ENCODE data around the gene MRPS10.

DNA sequence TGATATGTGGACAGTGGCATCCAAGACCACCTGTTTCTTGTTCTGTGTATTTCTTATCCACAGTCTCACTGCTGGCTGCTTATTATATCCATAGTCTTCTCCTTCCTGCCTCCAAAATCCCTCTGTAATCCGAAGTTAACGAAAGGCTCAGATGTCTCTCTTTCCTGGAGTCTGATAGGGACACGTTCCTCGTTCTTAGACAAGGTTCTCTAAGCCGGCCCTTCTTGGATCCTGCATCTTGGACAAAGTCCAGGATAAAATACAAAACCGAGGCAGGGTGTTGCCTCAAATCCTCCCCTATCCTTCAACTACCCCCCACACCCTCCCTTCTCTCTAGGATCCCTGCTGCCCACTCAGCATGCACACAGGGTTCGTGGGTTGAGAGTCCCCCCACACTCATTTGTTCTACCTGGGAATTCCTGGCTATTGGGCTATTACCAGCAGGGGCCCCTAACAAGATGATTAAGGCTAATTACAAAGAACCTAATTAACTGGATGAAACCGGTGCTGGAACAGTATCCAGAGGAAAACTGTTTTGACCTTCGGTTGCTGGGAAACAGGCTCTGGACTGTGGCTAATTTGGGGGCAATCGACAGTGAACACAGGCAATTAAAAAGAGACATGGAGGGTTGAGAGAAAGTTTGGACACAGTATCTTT is 32.7 kb upstream of the MRPS10 start:
- TF ChIP-seq FOSL2 (IDR thresholded peaks at IDR 0.05) (no peak), FOSL2 (CRISPR knock-in tag; IDR thresholded peaks at IDR 0.05) (no peak), KDM1A (IDR thresholded peaks at IDR 0.05; ENCODE audit: low read depth) (no peak), MYC (IDR thresholded peaks at IDR 0.05; ENCODE audit: borderline replicate concordance, low read length) (no peak), CEBPB (IDR thresholded peaks at IDR 0.05) (no peak), RFX5 (IDR thresholded peaks at IDR 0.05) (no peak), CHD4 (IDR thresholded peaks at IDR 0.05; ENCODE audit: borderline replicate concordance) (no peak), POLR2A (IDR thresholded peaks at IDR 0.05; ENCODE audit: low read length) (no peak), EP300 (IDR thresholded peaks at IDR 0.05) (no peak), HOXA7 (CRISPR knock-in tag; IDR thresholded peaks at IDR 0.05) (no peak), MAFK (IDR thresholded peaks at IDR 0.05; ENCODE audit: partially characterized antibody) (no peak), POLR2AphosphoS2 (conservative IDR thresholded peaks at IDR 0.05; ENCODE audit: low read length) (no peak)
- TF ChIP-seq, protein P1, sequence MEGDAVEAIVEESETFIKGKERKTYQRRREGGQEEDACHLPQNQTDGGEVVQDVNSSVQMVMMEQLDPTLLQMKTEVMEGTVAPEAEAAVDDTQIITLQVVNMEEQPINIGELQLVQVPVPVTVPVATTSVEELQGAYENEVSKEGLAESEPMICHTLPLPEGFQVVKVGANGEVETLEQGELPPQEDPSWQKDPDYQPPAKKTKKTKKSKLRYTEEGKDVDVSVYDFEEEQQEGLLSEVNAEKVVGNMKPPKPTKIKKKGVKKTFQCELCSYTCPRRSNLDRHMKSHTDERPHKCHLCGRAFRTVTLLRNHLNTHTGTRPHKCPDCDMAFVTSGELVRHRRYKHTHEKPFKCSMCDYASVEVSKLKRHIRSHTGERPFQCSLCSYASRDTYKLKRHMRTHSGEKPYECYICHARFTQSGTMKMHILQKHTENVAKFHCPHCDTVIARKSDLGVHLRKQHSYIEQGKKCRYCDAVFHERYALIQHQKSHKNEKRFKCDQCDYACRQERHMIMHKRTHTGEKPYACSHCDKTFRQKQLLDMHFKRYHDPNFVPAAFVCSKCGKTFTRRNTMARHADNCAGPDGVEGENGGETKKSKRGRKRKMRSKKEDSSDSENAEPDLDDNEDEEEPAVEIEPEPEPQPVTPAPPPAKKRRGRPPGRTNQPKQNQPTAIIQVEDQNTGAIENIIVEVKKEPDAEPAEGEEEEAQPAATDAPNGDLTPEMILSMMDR (IDR thresholded peaks at IDR 0.05): no peak
- TF ChIP-seq, protein P2, sequence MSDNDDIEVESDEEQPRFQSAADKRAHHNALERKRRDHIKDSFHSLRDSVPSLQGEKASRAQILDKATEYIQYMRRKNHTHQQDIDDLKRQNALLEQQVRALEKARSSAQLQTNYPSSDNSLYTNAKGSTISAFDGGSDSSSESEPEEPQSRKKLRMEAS (IDR thresholded peaks at IDR 0.05): no peak
- TF ChIP-seq, protein P3, sequence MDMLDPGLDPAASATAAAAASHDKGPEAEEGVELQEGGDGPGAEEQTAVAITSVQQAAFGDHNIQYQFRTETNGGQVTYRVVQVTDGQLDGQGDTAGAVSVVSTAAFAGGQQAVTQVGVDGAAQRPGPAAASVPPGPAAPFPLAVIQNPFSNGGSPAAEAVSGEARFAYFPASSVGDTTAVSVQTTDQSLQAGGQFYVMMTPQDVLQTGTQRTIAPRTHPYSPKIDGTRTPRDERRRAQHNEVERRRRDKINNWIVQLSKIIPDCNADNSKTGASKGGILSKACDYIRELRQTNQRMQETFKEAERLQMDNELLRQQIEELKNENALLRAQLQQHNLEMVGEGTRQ (IDR thresholded peaks at IDR 0.05): no peak
